OCI-LY1 (cell line): Measurements from ENCODE around the gene ITIH5.

Experiments used
- H2AFZ ChIP-seq: fragments of 200-600 bp; sonication (generic), shearing (Covaris generic); 2 replicates; pipeline ENCODE4 v1.6.0; 2014; ENCODE audit warnings: antibody characterized with exemption, mild to moderate bottlenecking, low read length
- H3F3A ChIP-seq: fragments of 200-600 bp; sonication (generic), shearing (Covaris generic); 2 replicates; pipeline ENCODE4 v1.6.0; 2014; ENCODE audit warnings: mild to moderate bottlenecking, antibody characterized with exemption, low read length, moderate library complexity; ENCODE audit not compliant: insufficient read depth
- H3K27ac ChIP-seq: fragments of 200-600 bp; sonication (generic); 2 replicates; pipeline ENCODE4 v1.5.1; 2014; ENCODE audit warnings: low read length, mixed run types, mild to moderate bottlenecking, low read depth; ENCODE audit not compliant: poor library complexity, severe bottlenecking
- H3K27me3 ChIP-seq: fragments of 200-600 bp; sonication (generic); 2 replicates; pipeline ENCODE4 v1.6.0; 2014; ENCODE audit warnings: antibody characterized with exemption, mild to moderate bottlenecking, low read length, moderate library complexity; ENCODE audit not compliant: insufficient read depth
- H3K36me3 ChIP-seq: fragments of 200-600 bp; sonication (generic); 2 replicates; pipeline ENCODE4 v1.6.1; 2014; ENCODE audit warnings: mild to moderate bottlenecking, antibody characterized with exemption, low read length, moderate library complexity, mixed read lengths; ENCODE audit not compliant: insufficient read depth
- H3K4me1 ChIP-seq: fragments of 200-600 bp; sonication (generic); 2 replicates; pipeline ENCODE4 v1.5.1; 2014; ENCODE audit warnings: mild to moderate bottlenecking, low read length, moderate library complexity; ENCODE audit not compliant: insufficient read depth, severe bottlenecking
- H3K4me2 ChIP-seq: fragments of 200-600 bp; sonication (generic), shearing (Covaris generic); 2 replicates; pipeline ENCODE4 v1.6.1; 2014; ENCODE audit warnings: low read length
- H3K4me3 ChIP-seq: fragments of 200-600 bp; sonication (generic); 2 replicates; pipeline ENCODE4 v1.5.1; 2014; ENCODE audit warnings: low read length, low read depth, mild to moderate bottlenecking, mixed read lengths; ENCODE audit not compliant: poor library complexity, severe bottlenecking
- H3K79me2 ChIP-seq: fragments of 200-600 bp; shearing (Covaris generic); 2 replicates; pipeline ENCODE4 v1.6.1; 2016; ENCODE audit warnings: mixed run types, low read length, mixed read lengths; ENCODE audit not compliant: insufficient read depth
- H3K9ac ChIP-seq: fragments of 200-600 bp; sonication (generic), shearing (Covaris generic); 2 replicates; pipeline ENCODE4 v1.6.1; 2014; ENCODE audit warnings: mild to moderate bottlenecking, low read length, mixed read lengths
- H3K9me2 ChIP-seq: fragments of 200-600 bp; sonication (generic), shearing (Covaris generic); 2 replicates; pipeline ENCODE4 v1.6.1; 2014; ENCODE audit warnings: low read depth, mild to moderate bottlenecking, low read length, mixed read lengths
- H3K9me3 ChIP-seq: fragments of 200-600 bp; shearing (Covaris generic); 2 replicates; pipeline ENCODE4 v1.6.1; 2014; ENCODE audit warnings: low read length, mixed read lengths
- H4K20me1 ChIP-seq: fragments of 200-600 bp; sonication (generic), shearing (Covaris generic); 2 replicates; pipeline ENCODE4 v1.6.0; 2016; ENCODE audit warnings: mild to moderate bottlenecking, low read length; ENCODE audit not compliant: insufficient read depth
- CTCF ChIP-seq: fragments of 200-600 bp; sonication (generic), shearing (Covaris generic); IDR thresholded peaks from 2 replicates; pipeline ENCODE4 v1.5.1; 2017; ENCODE audit warnings: mild to moderate bottlenecking, antibody characterized with exemption, low read length, moderate library complexity, mixed read lengths
- EZH2 ChIP-seq: fragments of 200-600 bp; sonication (generic), shearing (Covaris generic); IDR thresholded peaks from 2 replicates; pipeline ENCODE4 v1.8.0; 2017; ENCODE audit warnings: borderline replicate concordance, mixed run types, mild to moderate bottlenecking, antibody characterized with exemption, low read length, moderate library complexity, mixed read lengths

Gene ITIH5

DNA sequence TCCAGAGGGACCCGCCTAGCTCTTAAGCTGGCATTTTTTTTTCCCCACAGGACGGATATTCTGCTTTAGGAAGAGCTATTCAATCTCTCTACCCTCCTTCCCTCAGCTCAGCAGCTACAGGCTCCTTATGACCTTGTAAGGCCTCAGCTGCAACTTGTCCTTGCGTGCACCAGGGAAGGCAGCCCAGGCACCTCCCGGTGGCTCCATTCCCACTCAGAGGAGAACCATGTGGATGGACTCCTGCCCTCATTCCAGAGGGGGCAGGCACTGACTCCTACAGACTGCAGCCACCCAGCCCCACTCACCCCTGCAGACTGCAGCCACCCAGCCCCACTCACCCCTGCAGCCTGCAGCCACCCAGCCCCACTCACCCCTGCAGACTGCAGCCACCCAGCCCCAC, 73.7 kb downstream of the ITIH5 start:
- H3K79me2 ChIP-seq: no peaks in the 10 kb centered on the region
- H3K9me2 ChIP-seq: no peaks in the 10 kb centered on the region
- no peaks in the 10 kb centered on the region for H3K36me3 ChIP-seq
- no peak overlapping the region for H3K27ac ChIP-seq
- H3K4me1 ChIP-seq: no peaks in the 10 kb centered on the region
- H3K4me3 ChIP-seq: no peak overlapping the region
- H4K20me1 ChIP-seq: no peaks in the 10 kb centered on the region
- no peak for TF ChIP-seq CTCF
- no peaks in the 10 kb centered on the region for H3K9me3 ChIP-seq
- no peak overlapping the region for H3K9ac ChIP-seq
- H2AFZ ChIP-seq: no peak overlapping the region
- no peaks in the 10 kb centered on the region for H3K27me3 ChIP-seq
- H3F3A ChIP-seq: no peaks in the 10 kb centered on the region
- no peak overlapping the region for H3K4me2 ChIP-seq

GRCh38 chr10:7592627-7593026, 74.1 kb downstream of the ITIH5 start:
- no peak overlapping the region for H3K4me3 ChIP-seq
- no peaks in the 10 kb centered on the region for H3K4me1 ChIP-seq
- no peak overlapping the region for H3K9ac ChIP-seq
- no peaks in the 10 kb centered on the region for H4K20me1 ChIP-seq
- H3K9me2 ChIP-seq: no peaks in the 10 kb centered on the region
- no peaks in the 10 kb centered on the region for H3K36me3 ChIP-seq
- H2AFZ ChIP-seq: no peak overlapping the region
- H3K27ac ChIP-seq: no peak overlapping the region
- TF ChIP-seq EZH2 (no peak), CTCF (no peak)
- no peaks in the 10 kb centered on the region for H3K79me2 ChIP-seq
- no peaks in the 10 kb centered on the region for H3K9me3 ChIP-seq
- H3K4me2 ChIP-seq: no peak overlapping the region
- H3K27me3 ChIP-seq: no peaks in the 10 kb centered on the region
- H3F3A ChIP-seq: no peaks in the 10 kb centered on the region

DNA sequence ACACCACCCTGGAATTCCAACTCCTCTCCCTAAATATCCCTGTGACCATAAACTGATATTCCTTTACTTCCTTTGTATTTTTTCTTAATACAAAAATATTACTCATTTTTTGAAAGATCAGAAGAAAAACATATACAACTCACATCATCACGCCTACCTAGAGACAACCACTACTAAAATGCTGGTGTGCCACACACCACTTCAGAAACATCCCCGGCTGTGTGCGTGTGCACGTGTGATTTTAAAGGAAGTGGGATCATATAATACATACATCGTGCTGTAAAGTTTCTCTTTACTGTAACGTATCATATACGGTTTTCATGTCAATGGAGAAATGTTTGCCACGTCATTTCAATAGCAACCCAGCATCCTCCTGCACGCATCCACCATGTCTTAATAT, 76.5 kb downstream of the ITIH5 start:
- Histone ChIP-seq H3K36me3 (no peaks in the 10 kb centered on the region), H3K9me2 (no peaks in the 10 kb centered on the region), H3K4me1 (no peaks in the 10 kb centered on the region), H2AFZ (no peak overlapping the region), H3K9ac (no peak overlapping the region), H4K20me1 (no peaks in the 10 kb centered on the region), H3F3A (no peaks in the 10 kb centered on the region), H3K4me3 (no peak overlapping the region), H3K9me3 (no peaks in the 10 kb centered on the region), H3K79me2 (no peaks in the 10 kb centered on the region), H3K27ac (no peak overlapping the region), H3K4me2 (no peak overlapping the region), H3K27me3 (no peaks in the 10 kb centered on the region; the same call in 1 of the 2 replicates)
- TF ChIP-seq EZH2: no peak
- TF ChIP-seq CTCF: no peak
